HG02678 (cell line): ENCODE results near the gene TMED1.
"Not testable (repeated sequence)": the region's sequence is repeated elsewhere in the genome, so short reads cannot be mapped to it uniquely, and the experiment has no call there.

ENCODE experiments used
- ATAC-seq: cut with Tn5 transposase; IDR thresholded peaks from one replicate; pipeline ENCODE4 v1.9.1; 2021; ENCODE audit warnings: mild to moderate bottlenecking, moderate library complexity; ENCODE audit not compliant: unreplicated experiment

Gene TMED1

GRCh38 chr19:10835754-10836478, at the start of gene TMED1:
Gene TMED1, minus strand, starts transcription at chr19:10836212. Its CDS starts 21 bp downstream, at chr19:10836191.
- ATAC-seq: peak; percentile 75

GRCh38 chr19:10885201-10886169, 49.5 kb upstream of the TMED1 start:
- ATAC-seq: no peak

GRCh38 chr19:10884274-10884673, 48.3 kb upstream of the TMED1 start:
- no peak for ATAC-seq

- no peak for ATAC-seq
Measured at GRCh38 chr19:10882108-10882457, 46.1 kb upstream of the TMED1 start.

- no peak for ATAC-seq
Measured at GRCh38 chr19:10881403-10882107, 45.5 kb upstream of the TMED1 start.

- ATAC-seq: no peak
Measured at GRCh38 chr19:10878253-10878652, 42.2 kb upstream of the TMED1 start.

GRCh38 chr19:10877608-10878007, 41.6 kb upstream of the TMED1 start:
- ATAC-seq: not testable (repeated sequence)

GRCh38 chr19:10876459-10877240, 40.6 kb upstream of the TMED1 start:
- peak; percentile 57 for ATAC-seq

- no peak for ATAC-seq
Measured at GRCh38 chr19:10874024-10874423, 38.0 kb upstream of the TMED1 start.

- ATAC-seq: no peak
Measured at GRCh38 chr19:10872546-10873107, 36.6 kb upstream of the TMED1 start.

- peak; percentile 1 for ATAC-seq
Measured at GRCh38 chr19:10871711-10872545, 35.9 kb upstream of the TMED1 start.

GRCh38 chr19:10870955-10871603, 35.1 kb upstream of the TMED1 start, which contains the start of gene CARM1:
Gene CARM1, plus strand, starts transcription at chr19:10871553. Its CDS starts 150 bp downstream, at chr19:10871703.
- peak; percentile 78 for ATAC-seq

- ATAC-seq: no peak
Measured at GRCh38 chr19:10870501-10870954, 34.5 kb upstream of the TMED1 start.

- ATAC-seq: not testable (repeated sequence)
Measured at GRCh38 chr19:10869872-10870311, 33.9 kb upstream of the TMED1 start.

- ATAC-seq: no peak
Measured at GRCh38 chr19:10868872-10869547, 33.0 kb upstream of the TMED1 start.

- ATAC-seq: no peak
Measured at GRCh38 chr19:10866495-10866894, 30.5 kb upstream of the TMED1 start.

- ATAC-seq: no peak
Measured at GRCh38 chr19:10864538-10864899, 28.5 kb upstream of the TMED1 start.

- no peak for ATAC-seq
Measured at GRCh38 chr19:10863107-10863717, 27.2 kb upstream of the TMED1 start.
